ENCODE measurements around the gene CD1B.

The CD1B gene

DNA sequence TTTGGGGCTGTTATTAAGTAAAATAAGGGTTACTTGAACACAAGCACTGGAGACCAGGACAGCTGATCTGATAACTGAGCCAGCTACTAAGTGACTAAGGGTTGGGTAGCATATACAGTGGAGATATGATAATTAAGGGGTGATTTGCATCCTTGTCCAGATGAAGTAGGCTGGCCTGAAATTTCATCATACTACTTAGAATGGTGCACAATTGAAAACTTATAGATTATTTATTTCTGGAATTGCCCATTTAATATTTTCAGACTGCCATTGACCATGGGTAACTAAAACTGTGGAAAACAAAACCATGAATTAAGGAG is 3.8 kb upstream of the CD1B start:
- Histone ChIP-seq H3K36me3 (ENCODE audit: insufficient read depth) (no peaks in the 10 kb centered on the region), H3K79me2 (ENCODE audit: insufficient read depth, low read depth) (no peaks in the 10 kb centered on the region), H3K4me3 (IDR thresholded peaks at IDR 0.05; ENCODE audit: insufficient read depth, low read depth, low read length) (no peak overlapping the region), H4K20me1 (ENCODE audit: insufficient read depth) (no peaks in the 10 kb centered on the region), H3K4me1 (ENCODE audit: low read depth, poor library complexity, severe bottlenecking) (peaks cover 19% of the 10 kb centered on the region), H3K27me3 (ENCODE audit: insufficient read depth, low read depth) (no peaks in the 10 kb centered on the region), H3K4me2 (no peak overlapping the region), H3K9ac (no peak overlapping the region), H2AFZ (ENCODE audit: low read depth) (no peak overlapping the region), H3K27ac (no peak overlapping the region)
- TF ChIP-seq, protein P1, sequence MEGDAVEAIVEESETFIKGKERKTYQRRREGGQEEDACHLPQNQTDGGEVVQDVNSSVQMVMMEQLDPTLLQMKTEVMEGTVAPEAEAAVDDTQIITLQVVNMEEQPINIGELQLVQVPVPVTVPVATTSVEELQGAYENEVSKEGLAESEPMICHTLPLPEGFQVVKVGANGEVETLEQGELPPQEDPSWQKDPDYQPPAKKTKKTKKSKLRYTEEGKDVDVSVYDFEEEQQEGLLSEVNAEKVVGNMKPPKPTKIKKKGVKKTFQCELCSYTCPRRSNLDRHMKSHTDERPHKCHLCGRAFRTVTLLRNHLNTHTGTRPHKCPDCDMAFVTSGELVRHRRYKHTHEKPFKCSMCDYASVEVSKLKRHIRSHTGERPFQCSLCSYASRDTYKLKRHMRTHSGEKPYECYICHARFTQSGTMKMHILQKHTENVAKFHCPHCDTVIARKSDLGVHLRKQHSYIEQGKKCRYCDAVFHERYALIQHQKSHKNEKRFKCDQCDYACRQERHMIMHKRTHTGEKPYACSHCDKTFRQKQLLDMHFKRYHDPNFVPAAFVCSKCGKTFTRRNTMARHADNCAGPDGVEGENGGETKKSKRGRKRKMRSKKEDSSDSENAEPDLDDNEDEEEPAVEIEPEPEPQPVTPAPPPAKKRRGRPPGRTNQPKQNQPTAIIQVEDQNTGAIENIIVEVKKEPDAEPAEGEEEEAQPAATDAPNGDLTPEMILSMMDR (conservative IDR thresholded peaks at IDR 0.05; ENCODE audit: low read depth, low read length) = no peak

DNA sequence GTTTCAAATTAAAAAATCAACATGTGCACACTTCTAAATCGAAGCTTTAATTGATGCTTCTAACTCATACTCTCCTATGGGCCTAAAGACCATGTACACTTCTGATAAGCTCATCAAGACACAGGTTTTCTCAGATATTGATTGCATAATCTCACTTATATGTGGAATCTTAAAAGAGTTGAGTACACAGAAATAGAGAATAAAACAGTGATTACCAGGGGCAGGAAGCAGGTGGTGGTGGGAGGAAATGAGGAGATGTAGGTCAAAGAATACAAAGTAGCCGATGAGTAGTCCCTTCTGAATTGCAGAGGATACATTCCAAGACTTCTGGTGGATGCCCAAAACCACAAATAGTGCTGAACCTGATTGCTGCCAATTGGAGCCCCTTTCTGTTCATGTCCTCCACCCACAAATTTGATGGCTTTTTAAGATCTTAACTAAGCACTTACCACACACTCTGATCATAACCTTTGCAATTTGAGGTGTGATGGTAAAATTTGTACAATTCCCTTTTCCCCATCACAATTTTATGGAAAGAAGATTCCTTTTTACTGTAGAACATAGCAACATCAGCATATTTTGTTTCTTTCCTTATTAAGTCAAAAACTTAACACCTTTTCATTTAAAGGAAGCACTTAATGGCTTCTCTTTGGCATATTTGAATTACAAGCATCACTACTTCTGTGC is 3.3 kb upstream of the CD1B start:
- H2AFZ ChIP-seq (ENCODE audit: low read depth) = no peak overlapping the region
- no peak overlapping the region for H3K9ac ChIP-seq
- no peak overlapping the region for H3K4me3 ChIP-seq (IDR thresholded peaks at IDR 0.05; ENCODE audit: insufficient read depth, low read depth, low read length)
- TF ChIP-seq, protein P1 (conservative IDR thresholded peaks at IDR 0.05; ENCODE audit: low read depth, low read length) = no peak
- no peaks in the 10 kb centered on the region for H3K36me3 ChIP-seq (ENCODE audit: insufficient read depth)
- H3K4me1 ChIP-seq (ENCODE audit: low read depth, poor library complexity, severe bottlenecking) = peaks cover 19% of the 10 kb centered on the region
- no peaks in the 10 kb centered on the region for H4K20me1 ChIP-seq (ENCODE audit: insufficient read depth)
- no peaks in the 10 kb centered on the region for H3K27me3 ChIP-seq (ENCODE audit: insufficient read depth, low read depth)
- peak overlapping the region; percentile 6; the same call in 1 of the 2 replicates for H3K4me2 ChIP-seq
- H3K79me2 ChIP-seq (ENCODE audit: insufficient read depth, low read depth) = no peaks in the 10 kb centered on the region
- no peak overlapping the region for H3K27ac ChIP-seq

DNA sequence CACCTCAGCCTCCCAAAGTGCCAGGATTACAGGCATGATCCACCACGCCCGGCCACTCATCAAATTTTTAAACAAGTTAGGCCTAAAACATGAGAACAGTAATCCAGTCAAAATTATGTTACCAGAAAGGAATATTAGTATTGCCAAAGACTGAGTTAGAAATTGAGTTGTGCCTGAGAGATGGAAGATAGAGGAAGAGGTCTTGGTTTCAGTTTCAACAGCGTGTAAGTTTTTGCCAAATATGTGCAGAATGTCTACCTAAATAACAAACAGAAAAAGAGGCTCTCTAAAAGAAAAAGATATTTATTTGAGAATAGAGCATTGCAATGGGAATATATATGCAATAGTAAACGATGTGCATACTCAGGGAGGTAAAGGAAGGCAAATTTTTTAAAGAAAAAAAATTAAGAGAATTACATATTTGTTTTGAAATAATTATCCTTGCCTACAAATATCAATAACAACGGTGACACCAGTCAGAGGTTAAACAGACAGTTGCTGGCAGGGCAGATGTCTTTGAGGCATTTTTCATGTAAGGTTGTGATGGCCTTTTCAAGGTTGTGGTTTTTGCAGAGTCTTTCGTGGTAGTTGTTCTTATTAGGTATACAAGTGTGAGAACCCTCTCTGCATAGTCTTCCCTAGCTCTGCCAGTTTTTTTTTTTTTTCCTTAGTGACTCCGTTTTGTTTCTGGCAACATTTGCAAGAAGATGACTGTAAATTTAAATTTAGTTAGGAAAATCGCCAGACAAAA is 2.2 kb upstream of the CD1B start:
- Histone ChIP-seq H3K36me3 (ENCODE audit: insufficient read depth) (no peaks in the 10 kb centered on the region), H4K20me1 (ENCODE audit: insufficient read depth) (no peaks in the 10 kb centered on the region), H3K27ac (no peak overlapping the region), H2AFZ (ENCODE audit: low read depth) (no peak overlapping the region), H3K79me2 (ENCODE audit: insufficient read depth, low read depth) (no peaks in the 10 kb centered on the region), H3K9ac (no peak overlapping the region), H3K27me3 (ENCODE audit: insufficient read depth, low read depth) (no peaks in the 10 kb centered on the region), H3K4me1 (ENCODE audit: low read depth, poor library complexity, severe bottlenecking) (peaks cover 19% of the 10 kb centered on the region), H3K4me2 (peak overlapping the region; percentile 6), H3K4me3 (IDR thresholded peaks at IDR 0.05; ENCODE audit: insufficient read depth, low read depth, low read length) (no peak overlapping the region)
- TF ChIP-seq, protein P1 (conservative IDR thresholded peaks at IDR 0.05; ENCODE audit: low read depth, low read length) = no peak

DNA sequence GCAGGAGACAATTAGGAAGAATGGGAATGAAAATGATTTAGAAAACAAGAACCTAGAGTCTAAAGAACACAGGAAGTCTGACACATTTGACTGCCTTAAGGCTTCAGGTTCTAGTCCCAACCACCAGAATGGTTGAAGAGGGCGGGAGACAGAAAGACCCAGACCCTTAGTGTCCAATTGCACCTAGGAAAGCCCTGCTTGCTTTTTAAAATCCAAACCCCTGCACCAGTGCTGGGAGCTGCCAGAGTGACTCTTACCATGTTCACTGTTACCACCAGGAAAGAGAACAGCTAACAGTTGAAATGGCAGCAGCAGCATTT is 265 bp downstream of the CD1B start:
- no peaks in the 10 kb centered on the region for H4K20me1 ChIP-seq (ENCODE audit: insufficient read depth)
- H3K36me3 ChIP-seq (ENCODE audit: insufficient read depth) = no peaks in the 10 kb centered on the region
- H2AFZ ChIP-seq (ENCODE audit: low read depth) = no peak overlapping the region
- no peak overlapping the region for H3K27ac ChIP-seq
- no peak overlapping the region for H3K4me3 ChIP-seq (IDR thresholded peaks at IDR 0.05; ENCODE audit: insufficient read depth, low read depth, low read length)
- H3K79me2 ChIP-seq (ENCODE audit: insufficient read depth, low read depth) = no peaks in the 10 kb centered on the region
- H3K4me2 ChIP-seq = no peak overlapping the region
- TF ChIP-seq, protein P1 (conservative IDR thresholded peaks at IDR 0.05; ENCODE audit: low read depth, low read length) = no peak
- no peaks in the 10 kb centered on the region for H3K27me3 ChIP-seq (ENCODE audit: insufficient read depth, low read depth)
- H3K4me1 ChIP-seq (ENCODE audit: low read depth, poor library complexity, severe bottlenecking) = peaks cover 17% of the 10 kb centered on the region
- no peak overlapping the region for H3K9ac ChIP-seq

Measured in KMS-11 (cell line).